PC-9 (cell line): Measurements from ENCODE around the gene ALPK3.

Experiments used
- CTCF ChIP-seq: fragments of 200-600 bp; sonication (generic); conservative IDR thresholded peaks from 2 replicates; pipeline ENCODE4 v1.6.1; 2017; ENCODE audit warnings: mixed run types, antibody characterized with exemption, mild to moderate bottlenecking, moderate library complexity
- EZH2 ChIP-seq: fragments of 200-600 bp; sonication (generic); IDR thresholded peaks from 2 replicates; pipeline ENCODE4 v1.8.0; 2017; ENCODE audit warnings: antibody characterized with exemption, low read depth

- no peak for TF ChIP-seq CTCF
- no peak for TF ChIP-seq EZH2
Measured at GRCh38 chr15:84894736-84895425, 77.7 kb downstream of the ALPK3 start.
